HCT116 (cell line): ENCODE results near the gene KCNH3.

Source experiments
- CEBPB ChIP-seq: IDR thresholded peaks from 2 replicates; pipeline ENCODE4 v1.6.1; 2012; ENCODE audit warnings: low read depth
- CTCF ChIP-seq, 3 experiments: fragments of 200-600 bp in 1 of 3; sonication (generic) in 1 of 3; IDR thresholded peaks in 2 of 3; conservative IDR thresholded peaks in 1 of 3; 2 replicates each; pipeline ENCODE4 v1.5.1; 2012 to 2017; ENCODE audit warnings: low read depth in 2 of 3, low read length in 2 of 3, antibody characterized with exemption in 1 of 3, borderline replicate concordance in 1 of 3, control low read depth in 1 of 3, mild to moderate bottlenecking in 1 of 3, mixed read lengths in 1 of 3, mixed run types in 1 of 3, moderate library complexity in 1 of 3; ENCODE audit not compliant: insufficient read depth in 1 of 3
- EZH2 ChIP-seq: fragments of 200-600 bp; sonication (generic); IDR thresholded peaks from 2 replicates; pipeline ENCODE4 v1.6.1; 2017; ENCODE audit warnings: antibody characterized with exemption, mixed run types
- POLR2A ChIP-seq: IDR thresholded peaks from 2 replicates; pipeline ENCODE4 v1.7.0; 2011; ENCODE audit warnings: borderline replicate concordance; ENCODE audit not compliant: insufficient read depth, insufficient read length; ENCODE audit errors: extremely low read depth
- POLR2AphosphoS5 ChIP-seq: IDR thresholded peaks from 2 replicates; pipeline ENCODE4 v1.6.1; 2011; ENCODE audit warnings: mild to moderate bottlenecking, low read depth, low read length, moderate library complexity
- YY1 ChIP-seq: IDR thresholded peaks from 2 replicates; pipeline ENCODE4 v1.6.1; 2011; ENCODE audit warnings: low read length, low read depth, moderate library complexity, mild to moderate bottlenecking; ENCODE audit not compliant: insufficient replicate concordance; ENCODE audit errors: extremely low read depth
- ZBTB33 ChIP-seq: IDR thresholded peaks from 2 replicates; pipeline ENCODE4 v1.6.1; 2011; ENCODE audit warnings: mild to moderate bottlenecking, low read length, moderate library complexity; ENCODE audit not compliant: insufficient replicate concordance; ENCODE audit errors: extremely low read depth
- ZNF274 ChIP-seq: fragments of 200-500 bp; sonication (Bioruptor generic); IDR thresholded peaks from 2 replicates; pipeline ENCODE4 v1.6.1; 2014; ENCODE audit warnings: mild to moderate bottlenecking, low read depth, low read length, inconsistent platforms

- no peak for TF ChIP-seq POLR2A
- no peak for TF ChIP-seq CTCF (IDR thresholded peaks at IDR 0.05 in 2 of 3, conservative IDR thresholded peaks at IDR 0.05 in 1 of 3; ENCODE audit: borderline replicate concordance in 1 of 3, insufficient read depth in 1 of 3, low read depth in 2 of 3, low read length in 2 of 3)
- no peak for TF ChIP-seq CEBPB
- no peak for TF ChIP-seq POLR2AphosphoS5
- TF ChIP-seq YY1, result no peak
- TF ChIP-seq EZH2, result no peak
- TF ChIP-seq ZBTB33, result no peak
- TF ChIP-seq ZNF274, result no peak
These were observed 43.4 kb downstream of the KCNH3 start for GRCh38 chr12:49582201-49582600.
